Measurements from ENCODE around the gene STPG3. TPM values are rescaled to one million over a fixed set of nuclear protein-coding genes. Genes with fewer than 3 reads are reported as not detected.

The STPG3 gene
- polyA plus RNA-seq, 1 donor (not counting 4 experiments of a cell fraction or from before 2014, with no cell fraction given) = not detected

GRCh38 chr9:137219757-137220316 lies 31.2 kb upstream of the STPG3 start:
- H3K36me3 ChIP-seq (ENCODE audit: control insufficient read depth in 2 of 2, extremely low read depth in 1 of 2, insufficient read depth in 2 of 2, low read length in 2 of 2) = peaks cover 3 to 12% of the 10 kb centered on the region in 2 experiments
- no peak overlapping the region for H2AFZ ChIP-seq (ENCODE audit: control insufficient read depth, low read length)
- FAIRE-seq = no peak
- H3K9me1 ChIP-seq (ENCODE audit: control insufficient read depth, extremely low read depth, insufficient read depth, low read length) = no peaks in the 10 kb centered on the region
- peaks cover 33% of the 10 kb centered on the region for H3K4me1 ChIP-seq (ENCODE audit: control insufficient read depth, extremely low read depth, insufficient read depth, low read length)
- no peak overlapping the region for H3K4me2 ChIP-seq (ENCODE audit: control insufficient read depth, extremely low read depth, insufficient read depth, low read depth, low read length)
- no peak overlapping the region for H3K9ac ChIP-seq (ENCODE audit: control insufficient read depth, extremely low read depth, insufficient read depth, low read length)
- H3K4me3 ChIP-seq (ENCODE audit: control insufficient read depth in 2 of 3, extremely low read depth in 1 of 3, insufficient read depth in 2 of 3, low read depth in 1 of 3, low read length in 3 of 3) = no peak overlapping the region
- H3K9me3 ChIP-seq (ENCODE audit: control insufficient read depth, low read depth, low read length) = no peaks in the 10 kb centered on the region
- H4K20me1 ChIP-seq (ENCODE audit: control insufficient read depth, extremely low read depth, insufficient read depth, low read length) = no peaks in the 10 kb centered on the region
- TF ChIP-seq, protein P1, sequence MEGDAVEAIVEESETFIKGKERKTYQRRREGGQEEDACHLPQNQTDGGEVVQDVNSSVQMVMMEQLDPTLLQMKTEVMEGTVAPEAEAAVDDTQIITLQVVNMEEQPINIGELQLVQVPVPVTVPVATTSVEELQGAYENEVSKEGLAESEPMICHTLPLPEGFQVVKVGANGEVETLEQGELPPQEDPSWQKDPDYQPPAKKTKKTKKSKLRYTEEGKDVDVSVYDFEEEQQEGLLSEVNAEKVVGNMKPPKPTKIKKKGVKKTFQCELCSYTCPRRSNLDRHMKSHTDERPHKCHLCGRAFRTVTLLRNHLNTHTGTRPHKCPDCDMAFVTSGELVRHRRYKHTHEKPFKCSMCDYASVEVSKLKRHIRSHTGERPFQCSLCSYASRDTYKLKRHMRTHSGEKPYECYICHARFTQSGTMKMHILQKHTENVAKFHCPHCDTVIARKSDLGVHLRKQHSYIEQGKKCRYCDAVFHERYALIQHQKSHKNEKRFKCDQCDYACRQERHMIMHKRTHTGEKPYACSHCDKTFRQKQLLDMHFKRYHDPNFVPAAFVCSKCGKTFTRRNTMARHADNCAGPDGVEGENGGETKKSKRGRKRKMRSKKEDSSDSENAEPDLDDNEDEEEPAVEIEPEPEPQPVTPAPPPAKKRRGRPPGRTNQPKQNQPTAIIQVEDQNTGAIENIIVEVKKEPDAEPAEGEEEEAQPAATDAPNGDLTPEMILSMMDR (optimal IDR thresholded peaks at IDR 0.05 in 1 of 3, IDR thresholded peaks at IDR 0.05 in 1 of 3, conservative IDR thresholded peaks at IDR 0.05 in 1 of 3; ENCODE audit: extremely low read depth in 1 of 3, insufficient read depth in 2 of 3, low read length in 3 of 3) = no peak
- TF ChIP-seq EZH2 (IDR thresholded peaks at IDR 0.05; ENCODE audit: low read length) = no peak
- dilution Hi-C loops (cut with MboI; ENCODE audit: extremely low pct_ligation_motif_present, low sequenced_read_pairs) = no loop called here
- no peaks in the 10 kb centered on the region for H3K79me2 ChIP-seq (ENCODE audit: control insufficient read depth, insufficient read depth, low read length)
- DNase-seq (ENCODE audit: low read depth, low spot score) = no peak
- H3K27me3 ChIP-seq (ENCODE audit: control insufficient read depth, extremely low read depth, insufficient read depth, low read length) = no peaks in the 10 kb centered on the region
- no peak overlapping the region for H3K27ac ChIP-seq (ENCODE audit: control insufficient read depth, insufficient read depth, low read length)

GRCh38 chr9:137220317-137221094 lies 30.6 kb upstream of the STPG3 start:
- no peaks in the 10 kb centered on the region for H3K27me3 ChIP-seq (ENCODE audit: control insufficient read depth, extremely low read depth, insufficient read depth, low read length)
- no peaks in the 10 kb centered on the region for H4K20me1 ChIP-seq (ENCODE audit: control insufficient read depth, extremely low read depth, insufficient read depth, low read length)
- no peak overlapping the region for H3K9ac ChIP-seq (ENCODE audit: control insufficient read depth, extremely low read depth, insufficient read depth, low read length)
- H3K9me3 ChIP-seq (ENCODE audit: control insufficient read depth, low read depth, low read length) = no peaks in the 10 kb centered on the region
- dilution Hi-C loops (cut with MboI; ENCODE audit: extremely low pct_ligation_motif_present, low sequenced_read_pairs) = no loop called here
- H3K36me3 ChIP-seq (ENCODE audit: control insufficient read depth in 2 of 2, extremely low read depth in 1 of 2, insufficient read depth in 2 of 2, low read length in 2 of 2) = peaks cover 3 to 8% of the 10 kb centered on the region in 2 experiments
- H3K79me2 ChIP-seq (ENCODE audit: control insufficient read depth, insufficient read depth, low read length) = no peaks in the 10 kb centered on the region
- H3K4me2 ChIP-seq (ENCODE audit: control insufficient read depth, extremely low read depth, insufficient read depth, low read depth, low read length) = no peak overlapping the region
- no peak overlapping the region for H2AFZ ChIP-seq (ENCODE audit: control insufficient read depth, low read length)
- peaks cover 39% of the 10 kb centered on the region for H3K4me1 ChIP-seq (ENCODE audit: control insufficient read depth, extremely low read depth, insufficient read depth, low read length)
- TF ChIP-seq, protein P1 (optimal IDR thresholded peaks at IDR 0.05 in 1 of 3, IDR thresholded peaks at IDR 0.05 in 1 of 3, conservative IDR thresholded peaks at IDR 0.05 in 1 of 3; ENCODE audit: extremely low read depth in 1 of 3, insufficient read depth in 2 of 3, low read length in 3 of 3) = no peak
- TF ChIP-seq EZH2 (IDR thresholded peaks at IDR 0.05; ENCODE audit: low read length) = no peak
- no peak overlapping the region for H3K4me3 ChIP-seq (ENCODE audit: control insufficient read depth in 2 of 3, extremely low read depth in 1 of 3, insufficient read depth in 2 of 3, low read depth in 1 of 3, low read length in 3 of 3)
- FAIRE-seq = no peak
- H3K27ac ChIP-seq (ENCODE audit: control insufficient read depth, insufficient read depth, low read length) = no peak overlapping the region
- DNase-seq (ENCODE audit: low read depth, low spot score) = no peak
- H3K9me1 ChIP-seq (ENCODE audit: control insufficient read depth, extremely low read depth, insufficient read depth, low read length) = no peaks in the 10 kb centered on the region
